Measurements from ENCODE around the gene EFNA1.

Gene EFNA1

GRCh38 chr1:155172732-155173477, 45.2 kb downstream of the EFNA1 start, which contains the start of gene KRTCAP2:
Gene KRTCAP2 (minus strand): TSS chr1:155173304. CDS start chr1:155173224, 80 bp downstream.
- TF ChIP-seq PAX5 (IDR thresholded peaks at IDR 0.05; ENCODE audit: insufficient read depth, low read length, severe bottlenecking) (no peak), POU2F2 (IDR thresholded peaks at IDR 0.05; ENCODE audit: low read depth, low read length) (peak; percentile 67; the same call in 1 of the 2 replicates), POLR2AphosphoS5 (IDR thresholded peaks at IDR 0.05; ENCODE audit: low read depth, low read length) (peak; percentile 85), TAF1 (IDR thresholded peaks at IDR 0.05; ENCODE audit: low read depth, low read length) (peak; percentile 67), POLR2A (IDR thresholded peaks at IDR 0.05; ENCODE audit: low read depth, low read length) (peak; percentile 90), SPI1 (IDR thresholded peaks at IDR 0.05; ENCODE audit: low read depth, low read length) (peak; percentile 38; the same call in 1 of the 2 replicates)
- peak; percentile 98 for FAIRE-seq
- DNase-seq (ENCODE audit: insufficient read length, low spot score): peak; percentile 97

GRCh38 chr1:155173478-155174323, 46.0 kb downstream of the EFNA1 start, which contains the start of gene TRIM46:
Gene TRIM46 (plus strand): TSS chr1:155173849. CDS start chr1:155173967, 118 bp downstream.
- DNase-seq (ENCODE audit: insufficient read length, low spot score) (peak; percentile 72), FAIRE-seq (no peak)
- TF ChIP-seq SPI1 (IDR thresholded peaks at IDR 0.05; ENCODE audit: low read depth, low read length): no peak
- no peak for TF ChIP-seq PAX5 (IDR thresholded peaks at IDR 0.05; ENCODE audit: insufficient read depth, low read length, severe bottlenecking)
- no peak for TF ChIP-seq POLR2A (IDR thresholded peaks at IDR 0.05; ENCODE audit: low read depth, low read length)
- TF ChIP-seq POLR2AphosphoS5 (IDR thresholded peaks at IDR 0.05; ENCODE audit: low read depth, low read length): no peak
- TF ChIP-seq TAF1 (IDR thresholded peaks at IDR 0.05; ENCODE audit: low read depth, low read length): no peak
- no peak for TF ChIP-seq POU2F2 (IDR thresholded peaks at IDR 0.05; ENCODE audit: low read depth, low read length)

- no peak for FAIRE-seq
- peak; percentile 36 for DNase-seq (ENCODE audit: insufficient read length, low spot score)
- no peak for TF ChIP-seq POLR2AphosphoS5 (IDR thresholded peaks at IDR 0.05; ENCODE audit: low read depth, low read length)
- peak; percentile 27; the same call in 1 of the 2 replicates for TF ChIP-seq SPI1 (IDR thresholded peaks at IDR 0.05; ENCODE audit: low read depth, low read length)
These were observed 46.9 kb downstream of the EFNA1 start for GRCh38 chr1:155174324-155175280.

- FAIRE-seq: no peak
- DNase-seq (ENCODE audit: insufficient read length, low spot score): no peak
- TF ChIP-seq PAX5 (IDR thresholded peaks at IDR 0.05; ENCODE audit: insufficient read depth, low read length, severe bottlenecking) (no peak), TAF1 (IDR thresholded peaks at IDR 0.05; ENCODE audit: low read depth, low read length) (no peak), POLR2AphosphoS5 (IDR thresholded peaks at IDR 0.05; ENCODE audit: low read depth, low read length) (no peak), POLR2A (IDR thresholded peaks at IDR 0.05; ENCODE audit: low read depth, low read length) (no peak), POU2F2 (IDR thresholded peaks at IDR 0.05; ENCODE audit: low read depth, low read length) (no peak), SPI1 (IDR thresholded peaks at IDR 0.05; ENCODE audit: low read depth, low read length) (no peak)
These were observed 47.7 kb downstream of the EFNA1 start for GRCh38 chr1:155175281-155175926.

GRCh38 chr1:155175927-155176371, 48.3 kb downstream of the EFNA1 start:
- FAIRE-seq (no peak), DNase-seq (ENCODE audit: insufficient read length, low spot score) (no peak)
- TF ChIP-seq POU2F2 (IDR thresholded peaks at IDR 0.05; ENCODE audit: low read depth, low read length) (no peak), POLR2AphosphoS5 (IDR thresholded peaks at IDR 0.05; ENCODE audit: low read depth, low read length) (no peak), SPI1 (IDR thresholded peaks at IDR 0.05; ENCODE audit: low read depth, low read length) (no peak), POLR2A (IDR thresholded peaks at IDR 0.05; ENCODE audit: low read depth, low read length) (no peak), TAF1 (IDR thresholded peaks at IDR 0.05; ENCODE audit: low read depth, low read length) (no peak), PAX5 (IDR thresholded peaks at IDR 0.05; ENCODE audit: insufficient read depth, low read length, severe bottlenecking) (no peak)

GRCh38 chr1:155176544-155177071, 48.9 kb downstream of the EFNA1 start:
- peak; percentile 91 for DNase-seq (ENCODE audit: insufficient read length, low spot score)
- peak; percentile 93 for FAIRE-seq
- TF ChIP-seq TAF1 (IDR thresholded peaks at IDR 0.05; ENCODE audit: low read depth, low read length): no peak
- no peak for TF ChIP-seq POLR2AphosphoS5 (IDR thresholded peaks at IDR 0.05; ENCODE audit: low read depth, low read length)
- TF ChIP-seq PAX5 (IDR thresholded peaks at IDR 0.05; ENCODE audit: insufficient read depth, low read length, severe bottlenecking): no peak
- TF ChIP-seq POLR2A (IDR thresholded peaks at IDR 0.05; ENCODE audit: low read depth, low read length): no peak
- TF ChIP-seq POU2F2 (IDR thresholded peaks at IDR 0.05; ENCODE audit: low read depth, low read length): no peak
- no peak for TF ChIP-seq SPI1 (IDR thresholded peaks at IDR 0.05; ENCODE audit: low read depth, low read length)

GRCh38 chr1:155177192-155177917, 49.7 kb downstream of the EFNA1 start:
- peak; percentile 27 for DNase-seq (ENCODE audit: insufficient read length, low spot score)
- no peak for FAIRE-seq
- TF ChIP-seq PAX5 (IDR thresholded peaks at IDR 0.05; ENCODE audit: insufficient read depth, low read length, severe bottlenecking): no peak
- no peak for TF ChIP-seq POLR2A (IDR thresholded peaks at IDR 0.05; ENCODE audit: low read depth, low read length)
- no peak for TF ChIP-seq POLR2AphosphoS5 (IDR thresholded peaks at IDR 0.05; ENCODE audit: low read depth, low read length)
- no peak for TF ChIP-seq SPI1 (IDR thresholded peaks at IDR 0.05; ENCODE audit: low read depth, low read length)
- no peak for TF ChIP-seq TAF1 (IDR thresholded peaks at IDR 0.05; ENCODE audit: low read depth, low read length)
- TF ChIP-seq POU2F2 (IDR thresholded peaks at IDR 0.05; ENCODE audit: low read depth, low read length): no peak
